PC-9 (cell line): ENCODE measurements around the gene GLTP.

Experiments used
- EZH2 ChIP-seq: fragments of 200-600 bp; sonication (generic); IDR thresholded peaks from 2 replicates; pipeline ENCODE4 v1.8.0; 2017; ENCODE audit warnings: antibody characterized with exemption, low read depth
- TF ChIP-seq, protein P1 (sequence below): fragments of 200-600 bp; sonication (generic); conservative IDR thresholded peaks from 2 replicates; pipeline ENCODE4 v1.6.1; 2017; ENCODE audit warnings: mixed run types, antibody characterized with exemption, mild to moderate bottlenecking, moderate library complexity

DNA sequence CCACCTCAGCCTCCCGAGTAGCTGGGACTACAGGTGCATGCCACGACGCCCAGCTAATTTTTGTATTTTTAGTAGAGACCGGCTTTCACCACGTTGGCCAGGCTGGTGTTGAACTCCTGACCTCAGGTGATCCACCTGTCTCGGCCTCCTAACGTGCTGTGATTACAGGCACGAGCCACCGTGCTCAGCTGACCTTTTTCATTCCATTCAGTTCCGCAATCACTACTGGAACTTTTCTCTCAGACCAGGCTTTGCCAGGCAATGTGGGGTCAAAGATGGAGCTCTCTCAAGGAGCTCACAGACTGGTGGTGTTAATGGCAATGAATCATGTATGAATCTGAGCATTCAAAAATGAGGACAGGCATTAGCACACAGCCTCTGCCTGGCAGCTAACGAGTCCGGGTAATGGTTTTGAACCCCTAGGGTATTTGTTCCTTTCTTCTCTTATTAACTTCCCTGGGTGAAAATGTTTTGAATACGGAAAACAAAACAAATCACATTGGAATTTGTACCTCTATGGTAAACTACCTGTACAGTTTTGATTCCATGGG, 10.4 kb upstream of the GLTP start:
- TF ChIP-seq, protein P1, sequence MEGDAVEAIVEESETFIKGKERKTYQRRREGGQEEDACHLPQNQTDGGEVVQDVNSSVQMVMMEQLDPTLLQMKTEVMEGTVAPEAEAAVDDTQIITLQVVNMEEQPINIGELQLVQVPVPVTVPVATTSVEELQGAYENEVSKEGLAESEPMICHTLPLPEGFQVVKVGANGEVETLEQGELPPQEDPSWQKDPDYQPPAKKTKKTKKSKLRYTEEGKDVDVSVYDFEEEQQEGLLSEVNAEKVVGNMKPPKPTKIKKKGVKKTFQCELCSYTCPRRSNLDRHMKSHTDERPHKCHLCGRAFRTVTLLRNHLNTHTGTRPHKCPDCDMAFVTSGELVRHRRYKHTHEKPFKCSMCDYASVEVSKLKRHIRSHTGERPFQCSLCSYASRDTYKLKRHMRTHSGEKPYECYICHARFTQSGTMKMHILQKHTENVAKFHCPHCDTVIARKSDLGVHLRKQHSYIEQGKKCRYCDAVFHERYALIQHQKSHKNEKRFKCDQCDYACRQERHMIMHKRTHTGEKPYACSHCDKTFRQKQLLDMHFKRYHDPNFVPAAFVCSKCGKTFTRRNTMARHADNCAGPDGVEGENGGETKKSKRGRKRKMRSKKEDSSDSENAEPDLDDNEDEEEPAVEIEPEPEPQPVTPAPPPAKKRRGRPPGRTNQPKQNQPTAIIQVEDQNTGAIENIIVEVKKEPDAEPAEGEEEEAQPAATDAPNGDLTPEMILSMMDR, result no peak
- no peak for TF ChIP-seq EZH2
